GM21390 (cell line): ENCODE measurements around the gene FHDC1.

ENCODE experiments used
- ATAC-seq: cut with Tn5 transposase; IDR thresholded peaks from one replicate; pipeline ENCODE4 v1.9.1; 2021; ENCODE audit not compliant: unreplicated experiment

FHDC1 gene

GRCh38 chr4:152976212-152976761, 40.2 kb downstream of the FHDC1 start:
- no peak for ATAC-seq

- no peak for ATAC-seq
These were observed 43.7 kb downstream of the FHDC1 start for GRCh38 chr4:152979731-152980330.

GRCh38 chr4:152981278-152981677, 45.2 kb downstream of the FHDC1 start:
- no peak for ATAC-seq

GRCh38 chr4:152981842-152982241, 45.7 kb downstream of the FHDC1 start:
- ATAC-seq, result no peak

- no peak for ATAC-seq
These were observed 47.1 kb downstream of the FHDC1 start for GRCh38 chr4:152983221-152983620.

- no peak for ATAC-seq
These were observed 47.8 kb downstream of the FHDC1 start for GRCh38 chr4:152983774-152984411.

GRCh38 chr4:152988721-152989553, 52.8 kb downstream of the FHDC1 start:
- no peak for ATAC-seq

- no peak for ATAC-seq
These were observed 53.4 kb downstream of the FHDC1 start for GRCh38 chr4:152989554-152989970.

GRCh38 chr4:152990471-152991131, 54.5 kb downstream of the FHDC1 start:
- no peak for ATAC-seq

GRCh38 chr4:152991398-152991797, 55.3 kb downstream of the FHDC1 start:
- no peak for ATAC-seq

- no peak for ATAC-seq
These were observed 55.9 kb downstream of the FHDC1 start for GRCh38 chr4:152992027-152992426.

- no peak for ATAC-seq
These were observed 56.3 kb downstream of the FHDC1 start for GRCh38 chr4:152992466-152992865.

GRCh38 chr4:152994038-152994437, 57.9 kb downstream of the FHDC1 start:
- no peak for ATAC-seq

- no peak for ATAC-seq
These were observed 60.0 kb downstream of the FHDC1 start for GRCh38 chr4:152996111-152996571.

GRCh38 chr4:152996672-152997071, 60.5 kb downstream of the FHDC1 start:
- no peak for ATAC-seq

GRCh38 chr4:152997288-152997687, 61.2 kb downstream of the FHDC1 start:
- ATAC-seq, result no peak

GRCh38 chr4:152997771-152998487, 61.8 kb downstream of the FHDC1 start:
- ATAC-seq, result no peak

- ATAC-seq, result no peak
These were observed 62.7 kb downstream of the FHDC1 start for GRCh38 chr4:152998861-152999260.

GRCh38 chr4:152999346-153000075, 63.4 kb downstream of the FHDC1 start:
- ATAC-seq, result no peak

- ATAC-seq, result no peak
These were observed 63.9 kb downstream of the FHDC1 start for GRCh38 chr4:153000076-153000420.
